SK-N-MC (cell line): ENCODE data around the gene PDZRN4.

Experiments
- EZH2 ChIP-seq: fragments of 200-600 bp; sonication (generic); IDR thresholded peaks from one replicate; pipeline ENCODE4 v1.6.1; 2017; ENCODE audit warnings: antibody characterized with exemption
- FOXP2 ChIP-seq: optimal IDR thresholded peaks from 2 replicates; pipeline ENCODE3; 2011; ENCODE audit warnings: mild to moderate bottlenecking, moderate library complexity; ENCODE audit not compliant: insufficient read depth; ENCODE audit errors: extremely low read length, control extremely low read depth
- POLR2AphosphoS5 ChIP-seq: IDR thresholded peaks from 2 replicates; pipeline ENCODE4 v1.6.1; 2012; ENCODE audit warnings: mild to moderate bottlenecking, low read depth, low read length, borderline replicate concordance

DNA sequence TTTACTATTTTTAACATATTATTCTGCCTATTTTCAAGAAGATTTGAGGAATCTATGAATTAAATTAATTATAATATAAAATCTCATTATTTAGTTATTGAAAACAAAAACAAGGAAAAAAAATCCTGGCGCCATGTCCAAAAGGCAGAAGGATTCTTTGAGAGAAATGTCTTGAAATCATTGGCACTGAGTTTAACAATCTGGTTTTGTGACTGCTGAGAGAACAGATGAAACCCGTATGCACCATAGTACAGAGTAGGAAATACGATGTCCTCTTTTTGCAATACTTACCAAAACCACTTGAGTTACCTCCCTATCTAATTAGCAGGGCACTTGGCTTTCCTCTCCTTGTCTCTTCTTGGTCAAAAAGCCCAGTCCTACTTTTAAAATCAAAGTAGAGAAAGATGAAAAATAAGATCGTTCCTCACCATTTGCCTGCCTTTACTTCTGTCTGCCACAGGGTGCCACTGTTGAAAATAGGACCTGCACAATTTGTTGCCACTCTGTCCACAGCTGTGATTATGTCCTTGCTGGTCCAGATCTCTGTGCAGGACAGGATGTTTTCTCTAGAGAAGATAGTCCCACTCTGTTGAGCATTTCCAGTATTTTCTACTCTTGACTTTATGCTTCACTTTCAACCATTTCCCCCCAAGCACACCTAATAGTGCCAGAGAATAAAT is 179.7 kb downstream of the PDZRN4 start:
- TF ChIP-seq EZH2 (no peak), POLR2AphosphoS5 (no peak), FOXP2 (no peak)
